A204.1 (cell line): ENCODE data around the gene CEP131.
"Not testable (repeated sequence)": the region's sequence is repeated elsewhere in the genome, so short reads cannot be mapped to it uniquely, and the experiment has no call there.

Experiments used
- FAIRE-seq: peaks from 2 replicates; lab custom pipeline; 2012; peaks lifted over from hg19 to GRCh38; lab: Jason Lieb, UNC

The CEP131 gene

DNA sequence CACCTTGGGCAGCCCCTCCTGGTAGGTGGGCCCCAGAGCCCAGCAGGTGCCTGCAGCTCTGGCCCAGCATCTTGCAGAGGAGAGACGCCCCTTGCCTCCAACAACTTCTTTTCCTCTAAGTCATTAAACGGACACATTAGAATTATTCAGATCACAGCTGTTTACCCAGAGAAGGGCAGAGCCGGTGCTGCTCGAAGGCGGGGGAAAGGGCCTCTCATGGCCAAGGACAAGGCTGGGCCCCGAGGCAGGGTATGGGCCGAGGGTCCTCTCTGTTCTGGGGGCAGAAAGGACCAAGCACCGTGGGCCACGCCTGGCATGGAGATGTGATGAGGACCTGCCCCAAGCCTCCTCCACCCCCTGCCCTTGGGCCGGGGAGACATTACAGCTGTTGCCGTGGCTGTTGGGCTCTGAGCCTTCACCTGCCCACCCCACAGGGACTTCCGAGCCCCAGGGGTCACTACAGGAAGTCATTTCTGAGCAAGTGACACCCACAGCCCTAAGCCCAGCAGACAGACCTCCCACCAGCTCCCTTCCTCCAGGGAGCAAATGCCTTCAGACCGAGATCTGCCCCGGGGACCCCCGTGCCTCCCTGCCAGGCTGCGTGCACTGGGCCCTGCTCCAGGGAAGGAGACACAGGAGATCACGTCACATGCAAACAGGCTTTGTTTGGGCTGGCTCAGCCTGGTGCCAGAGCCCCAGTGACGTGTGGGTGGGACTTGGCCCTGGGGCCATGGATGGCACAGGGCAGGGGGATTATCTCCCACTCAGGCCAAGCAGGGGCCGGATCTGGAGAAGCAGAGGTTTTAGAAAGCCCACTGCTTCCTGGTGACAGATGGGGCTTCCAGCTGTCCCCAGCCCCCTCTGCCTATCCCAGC lies 58.2 kb downstream of the CEP131 start:
- FAIRE-seq = no peak

DNA sequence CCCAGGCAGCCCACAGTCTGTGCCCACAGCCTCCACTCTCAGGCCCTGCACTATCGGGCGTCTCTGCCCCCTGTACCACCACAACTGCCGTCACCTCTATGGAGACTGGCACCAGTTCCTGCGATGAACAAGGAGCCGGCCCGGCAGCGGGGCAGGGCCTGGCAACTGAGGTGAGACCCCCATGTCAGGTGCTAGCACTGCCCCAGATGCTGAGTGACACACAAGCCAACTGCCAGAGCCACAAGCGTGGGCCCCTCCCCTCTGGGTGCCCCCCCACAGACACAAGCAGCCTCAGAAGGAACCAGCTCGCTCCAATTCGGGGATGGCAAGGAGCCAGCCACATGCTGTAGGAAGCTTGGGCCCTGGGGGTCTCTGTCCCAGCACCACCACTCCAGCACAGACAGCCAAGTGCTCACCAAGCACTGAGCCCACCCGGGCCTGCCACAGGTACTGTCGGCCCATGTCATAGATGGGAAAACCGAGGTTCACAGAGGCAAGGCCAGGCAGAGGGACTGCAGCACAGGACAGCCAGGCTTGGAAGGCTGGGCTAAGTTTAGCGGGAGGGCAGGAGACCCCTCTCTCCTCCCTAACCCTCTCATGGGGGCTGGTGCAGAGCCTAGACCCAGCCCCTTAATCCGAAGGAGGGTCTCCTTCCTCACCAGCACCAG lies 58.9 kb downstream of the CEP131 start:
- FAIRE-seq = no peak

DNA sequence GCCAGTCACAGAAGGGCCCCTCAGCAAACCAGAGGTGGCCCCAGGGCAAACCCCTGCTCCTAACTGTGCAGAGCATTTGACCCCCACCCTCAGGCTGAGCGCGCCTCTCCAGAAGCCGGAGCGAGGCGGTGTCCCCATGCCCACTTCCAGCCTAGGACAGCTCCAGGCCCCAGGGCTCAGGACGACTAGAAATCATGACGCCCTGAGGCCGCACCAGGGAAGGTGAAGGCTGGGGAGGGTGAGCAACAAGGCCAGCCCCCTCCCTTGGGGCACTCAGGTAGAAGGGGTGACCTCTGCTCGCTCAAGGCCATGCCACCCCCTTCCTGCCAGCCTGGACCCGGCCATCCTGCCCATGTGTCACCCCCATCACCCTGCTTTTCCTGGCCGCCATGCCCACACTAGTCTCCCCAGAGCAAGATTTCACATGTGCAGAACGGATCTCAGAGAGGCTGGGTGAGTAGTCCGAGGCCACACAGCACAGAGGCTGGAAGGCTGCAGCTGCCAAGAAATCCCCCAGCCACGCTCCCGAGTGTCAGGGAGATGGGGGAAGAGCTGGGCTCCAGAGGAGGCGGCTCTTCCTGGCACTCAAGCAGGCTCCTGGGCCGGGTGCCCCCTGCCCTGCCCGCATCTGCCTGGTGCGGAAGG lies 59.6 kb downstream of the CEP131 start:
- no peak for FAIRE-seq

DNA sequence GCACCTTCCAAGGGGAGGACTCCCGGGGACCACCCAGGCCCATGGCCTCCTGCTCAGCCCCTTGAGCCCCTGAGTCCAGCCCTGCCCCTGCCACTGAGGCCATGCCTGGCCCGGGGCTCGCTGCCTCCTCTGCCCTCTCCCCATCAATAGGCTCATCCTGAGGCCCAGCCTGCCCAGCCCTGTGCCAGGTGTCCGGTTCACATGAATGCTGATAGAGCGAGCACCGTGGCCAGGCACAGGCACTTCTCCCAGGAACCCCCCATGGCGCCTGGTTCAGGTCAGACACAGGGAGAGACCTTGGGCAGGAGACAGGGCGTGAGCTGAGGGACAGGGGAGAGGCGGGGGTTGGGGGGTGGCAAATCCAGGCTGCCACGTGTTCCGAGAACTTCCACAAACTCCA lies 60.3 kb downstream of the CEP131 start:
- FAIRE-seq = no peak

DNA sequence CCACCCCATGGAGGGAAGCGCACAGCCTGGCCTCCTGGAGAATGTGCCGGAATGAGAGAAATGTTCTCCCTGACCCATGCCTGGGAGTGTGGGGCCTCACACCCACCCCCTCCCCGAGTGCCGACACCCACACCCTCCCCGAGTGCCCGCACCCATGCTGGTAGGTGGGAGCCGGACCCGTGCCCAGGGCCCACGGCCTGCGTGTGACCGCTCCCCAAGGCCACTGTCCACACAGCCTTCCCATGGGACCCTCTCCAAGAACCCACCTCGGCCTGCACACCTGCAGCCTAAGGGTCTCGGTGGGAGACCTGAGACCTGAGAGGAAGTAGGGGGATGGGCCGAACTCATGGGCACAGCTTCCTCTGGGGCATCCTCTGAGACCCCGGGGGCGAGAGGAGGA lies 60.8 kb downstream of the CEP131 start:
- FAIRE-seq = no peak

DNA sequence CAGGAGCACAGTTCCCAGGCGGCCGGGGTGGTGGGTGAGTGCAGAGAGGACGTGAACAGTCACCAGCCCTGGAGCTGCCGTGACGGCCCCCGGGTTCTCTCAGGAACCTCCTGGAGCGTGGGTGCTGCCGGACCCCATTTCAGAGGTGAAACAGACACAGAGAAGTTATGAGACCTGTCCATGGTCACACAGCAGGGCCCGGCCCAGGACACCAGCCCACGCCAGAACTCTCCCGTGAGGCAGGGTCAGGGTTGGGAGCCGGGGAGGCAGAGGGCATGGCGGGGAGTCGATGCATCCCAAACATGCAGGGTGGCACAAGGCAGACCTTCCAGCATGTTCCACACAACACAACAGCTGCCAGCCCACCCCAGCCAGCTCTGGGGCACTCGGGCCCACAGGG lies 61.2 kb downstream of the CEP131 start:
- no peak for FAIRE-seq

DNA sequence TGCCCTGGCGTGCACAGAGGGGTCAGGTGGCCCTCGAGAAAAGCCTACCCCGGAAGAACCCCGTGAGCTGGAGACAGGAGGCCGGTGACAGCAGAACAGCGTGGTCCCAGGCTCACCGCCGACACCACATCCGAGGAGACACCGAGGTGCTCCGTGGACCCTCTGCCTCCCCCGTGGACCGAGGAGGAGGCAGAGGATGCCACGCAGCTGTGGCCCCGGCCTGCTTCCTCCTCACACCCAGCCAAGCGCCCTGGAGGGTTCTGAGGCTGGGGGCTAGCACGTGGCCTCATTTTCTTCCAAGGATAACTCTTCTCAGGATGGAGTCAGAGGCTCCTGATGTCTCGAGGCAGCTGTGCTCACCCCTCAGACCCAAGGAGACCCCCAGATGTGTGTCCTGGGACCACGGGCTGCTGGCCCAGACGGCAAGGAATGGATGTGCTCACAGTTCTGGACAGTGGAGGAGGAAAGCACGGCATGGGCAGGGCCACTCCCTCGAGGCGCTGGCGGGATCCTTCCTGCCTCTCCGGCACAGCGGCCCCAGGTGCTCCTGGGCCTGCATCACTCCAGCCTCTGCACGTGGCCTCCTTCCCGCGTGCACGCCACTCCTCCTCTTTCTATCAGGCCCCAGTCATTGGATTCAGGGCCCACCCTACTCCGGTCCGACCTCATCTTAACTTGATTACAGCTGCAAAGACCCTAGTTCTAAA lies 61.9 kb downstream of the CEP131 start:
- FAIRE-seq = no peak

DNA sequence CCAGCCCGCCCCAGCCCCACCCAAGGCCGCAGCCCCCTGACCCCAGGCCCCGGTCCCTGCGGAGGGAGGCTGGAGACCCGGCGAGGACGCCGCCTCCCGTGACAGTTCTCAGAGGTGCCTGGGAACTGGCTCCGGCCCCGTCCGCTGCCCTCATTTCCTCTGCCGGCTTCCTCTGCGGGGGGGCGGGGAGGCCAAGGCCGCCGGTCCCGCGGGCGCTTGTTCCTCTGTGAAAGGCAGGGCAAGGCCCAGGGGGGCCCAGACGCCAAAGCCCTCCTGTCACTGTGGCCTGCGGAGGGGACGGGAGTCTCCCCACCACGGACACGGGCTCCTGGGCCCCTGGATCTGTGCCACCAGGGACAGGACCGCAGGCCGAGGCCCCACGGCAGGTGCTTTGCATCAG lies 62.5 kb downstream of the CEP131 start:
- no peak for FAIRE-seq

DNA sequence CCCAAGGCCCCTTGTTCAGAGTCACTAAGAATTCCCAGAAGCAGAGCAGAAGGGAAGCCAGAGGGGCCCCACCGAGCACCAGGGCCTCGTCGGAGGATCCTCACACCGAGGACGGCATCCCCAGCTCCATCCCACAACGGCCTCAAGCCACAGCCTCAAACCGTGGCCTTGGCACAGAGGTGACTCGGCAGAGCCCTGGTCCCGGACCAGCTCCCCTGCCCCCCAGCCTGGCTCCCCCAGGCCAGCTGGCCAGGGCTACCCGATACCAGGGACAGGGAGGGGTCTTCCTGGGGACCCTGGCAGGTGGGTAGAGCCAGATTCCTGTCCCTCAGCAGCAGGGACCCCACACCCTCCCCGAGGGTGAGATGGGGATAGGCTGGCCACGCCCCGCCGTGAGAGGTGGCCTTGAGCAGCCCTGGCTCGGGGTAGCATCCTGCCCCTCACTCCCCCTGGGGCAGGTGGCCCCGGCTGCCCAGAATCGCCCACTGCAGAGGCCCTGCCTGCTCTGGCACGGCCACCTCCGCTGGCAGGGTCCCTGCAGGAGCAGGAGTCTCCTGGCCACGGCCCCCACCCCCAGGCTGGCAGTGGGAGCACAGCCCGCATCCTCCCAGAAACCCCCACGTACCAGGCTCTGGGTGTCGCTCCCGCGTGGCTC lies 63.0 kb downstream of the CEP131 start:
- no peak for FAIRE-seq

DNA sequence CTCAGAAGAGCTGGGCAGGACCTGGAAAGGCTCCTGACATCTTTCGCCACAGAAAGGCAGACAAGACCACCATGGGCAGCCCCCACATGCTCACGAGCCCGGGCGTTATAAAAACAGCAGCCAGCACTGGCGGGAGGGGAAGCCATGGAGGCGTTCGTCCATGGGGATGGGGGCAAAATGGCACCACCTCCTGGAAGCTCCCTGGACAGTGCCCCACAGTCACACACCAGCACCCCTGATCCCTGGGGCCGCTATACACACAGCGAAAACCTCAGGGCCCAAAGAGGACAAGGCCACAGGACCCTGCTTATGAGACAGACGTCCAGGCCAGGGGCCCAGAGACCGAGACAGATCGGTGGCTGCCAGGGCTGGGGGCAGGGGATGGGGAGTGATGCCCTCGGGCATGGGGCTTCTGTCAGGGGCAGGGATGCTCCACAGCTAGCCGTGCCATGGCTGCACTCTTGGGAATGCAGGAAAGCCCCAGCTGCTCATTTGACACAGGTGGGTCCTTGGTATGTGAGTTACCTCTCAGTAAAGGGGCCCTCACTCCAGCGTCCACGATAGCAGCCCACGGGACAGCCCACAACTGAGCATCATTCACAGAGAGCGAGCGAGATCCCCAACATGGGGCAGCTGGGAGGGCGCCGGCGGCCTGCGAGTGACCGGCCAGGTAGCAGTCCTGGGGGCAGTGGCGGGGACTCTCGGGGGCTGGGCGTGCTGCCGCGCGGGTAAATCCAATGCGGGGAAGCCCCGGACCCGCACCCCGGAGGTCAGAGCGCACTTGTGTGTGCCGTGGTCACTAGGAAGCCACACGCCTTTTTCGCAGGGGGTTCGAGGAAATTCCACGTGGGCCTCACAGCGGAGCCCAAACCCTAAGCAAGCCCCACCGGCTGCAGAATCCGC lies 63.8 kb downstream of the CEP131 start:
- FAIRE-seq = no peak

DNA sequence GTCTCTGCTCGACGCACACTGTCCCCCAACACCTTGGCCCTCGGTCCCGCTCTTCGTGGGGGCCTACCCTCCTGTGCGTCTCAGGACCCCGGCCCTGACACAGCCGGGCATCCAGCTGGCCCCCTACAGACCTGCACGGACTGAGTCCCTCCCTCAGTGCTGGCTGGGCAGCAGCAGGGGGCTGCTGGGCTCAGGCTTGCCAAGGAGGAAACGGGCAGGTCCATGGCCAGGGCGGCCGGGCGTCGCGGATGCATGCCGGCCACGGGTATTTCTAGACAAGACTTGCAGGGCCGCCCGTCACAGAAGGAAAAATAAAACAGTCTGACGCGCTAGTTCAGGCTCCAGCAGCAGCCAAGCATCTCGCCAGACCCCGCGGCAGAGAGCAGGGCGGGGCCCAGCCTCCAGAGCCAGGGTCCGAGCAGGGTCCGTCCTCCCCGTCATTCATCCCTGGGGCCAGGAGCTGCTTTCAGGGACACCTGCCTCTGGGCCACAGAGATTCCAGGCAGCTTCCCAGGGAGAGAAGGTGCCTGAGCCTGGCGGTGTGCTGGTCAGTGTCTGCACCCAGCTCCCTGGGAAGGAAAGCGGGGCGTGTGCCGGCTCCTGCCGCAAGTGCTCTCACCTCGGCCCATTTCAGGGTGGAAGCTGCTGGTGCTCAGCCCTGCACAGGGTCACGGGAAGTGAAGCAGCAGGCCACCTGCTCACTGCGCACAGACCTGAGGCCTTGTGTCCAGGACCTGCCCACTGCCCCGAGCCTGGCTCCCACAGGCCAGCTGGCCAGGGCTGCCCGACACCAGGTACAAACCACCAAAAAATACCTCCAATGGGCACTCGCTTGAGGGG lies 64.7 kb downstream of the CEP131 start:
- FAIRE-seq = no peak

DNA sequence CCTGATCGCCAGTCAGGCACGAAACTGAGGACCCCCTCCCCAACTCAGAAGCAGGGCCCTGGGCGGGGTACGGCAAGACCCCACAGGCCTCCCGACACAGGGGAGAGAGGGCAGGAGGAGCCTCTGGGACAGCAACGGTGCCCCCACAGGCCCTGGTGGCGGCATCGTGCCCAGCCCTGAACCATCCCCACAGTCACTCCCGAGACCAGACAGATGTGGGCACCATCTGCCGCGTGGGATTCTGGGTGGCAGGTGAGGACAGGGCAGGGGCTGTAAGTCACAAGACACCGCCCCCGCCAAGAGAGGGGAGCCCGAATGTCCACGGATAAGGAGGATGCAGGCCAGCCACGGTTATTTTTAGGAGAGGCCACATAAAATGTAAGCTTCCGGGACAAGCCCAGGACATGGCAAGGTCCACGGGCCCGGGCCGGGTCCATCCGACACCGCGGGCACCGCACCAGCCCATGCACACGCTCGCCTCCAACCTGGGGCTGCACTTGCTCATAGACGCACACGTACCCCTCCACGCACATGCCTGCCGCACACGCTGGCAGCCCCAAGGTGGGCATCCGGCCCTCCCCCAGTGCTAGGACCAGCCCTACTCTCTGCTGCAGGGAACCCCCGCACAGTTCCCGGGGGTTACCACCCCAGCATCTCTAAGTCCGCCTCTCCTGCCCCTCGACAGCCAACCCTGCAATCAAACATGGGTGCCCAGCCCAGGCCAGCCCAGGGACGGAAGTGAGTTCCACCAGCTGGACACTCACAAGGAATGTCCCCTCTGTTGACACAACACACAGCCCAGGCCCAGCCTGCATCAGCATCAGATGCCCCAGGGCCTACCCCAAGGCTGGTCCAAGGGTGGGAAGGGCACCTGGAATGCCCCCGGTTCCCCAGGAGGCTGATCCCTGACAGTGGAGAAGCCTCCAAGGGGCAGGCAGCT lies 65.6 kb downstream of the CEP131 start:
- FAIRE-seq = no peak

DNA sequence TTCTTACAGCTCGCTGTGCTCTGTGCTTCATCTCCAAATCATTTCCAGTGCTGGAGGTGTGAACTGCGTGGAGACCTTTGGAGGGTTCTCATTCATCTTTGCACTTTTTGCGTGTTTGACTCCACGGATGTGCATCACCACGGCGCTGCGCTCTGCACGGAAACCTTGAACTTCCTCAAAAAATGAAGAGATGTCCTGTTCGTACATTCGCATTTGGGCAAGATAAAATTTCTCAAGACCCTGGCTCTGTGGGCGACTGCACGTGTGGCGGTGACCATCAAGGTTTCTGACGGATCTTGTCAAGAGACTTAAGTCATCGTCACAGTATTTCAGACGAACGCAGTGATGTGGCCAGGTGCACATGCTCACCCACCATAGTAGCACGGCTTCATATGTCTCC lies 67.8 kb downstream of the CEP131 start:
- no peak for FAIRE-seq

DNA sequence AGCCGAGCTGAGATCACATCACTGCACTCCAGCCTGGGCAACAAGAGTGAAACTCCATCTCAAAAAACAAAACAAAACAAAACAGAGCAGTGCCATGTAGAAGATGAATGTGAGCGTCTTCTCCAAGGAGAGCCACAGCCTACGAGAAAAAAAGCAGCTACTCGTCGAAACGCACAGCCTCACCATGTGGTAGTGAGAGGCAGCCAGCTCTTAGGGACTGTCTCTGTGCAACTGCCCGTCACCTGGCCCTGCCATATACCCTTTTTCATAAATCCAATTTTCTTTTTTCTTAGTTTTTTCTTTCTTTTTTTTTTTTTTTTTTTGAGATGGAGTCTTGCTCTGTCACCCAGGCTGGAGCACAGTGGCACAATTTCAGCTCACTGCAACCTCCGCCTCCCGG lies 68.7 kb downstream of the CEP131 start:
- not testable (repeated sequence) for FAIRE-seq

DNA sequence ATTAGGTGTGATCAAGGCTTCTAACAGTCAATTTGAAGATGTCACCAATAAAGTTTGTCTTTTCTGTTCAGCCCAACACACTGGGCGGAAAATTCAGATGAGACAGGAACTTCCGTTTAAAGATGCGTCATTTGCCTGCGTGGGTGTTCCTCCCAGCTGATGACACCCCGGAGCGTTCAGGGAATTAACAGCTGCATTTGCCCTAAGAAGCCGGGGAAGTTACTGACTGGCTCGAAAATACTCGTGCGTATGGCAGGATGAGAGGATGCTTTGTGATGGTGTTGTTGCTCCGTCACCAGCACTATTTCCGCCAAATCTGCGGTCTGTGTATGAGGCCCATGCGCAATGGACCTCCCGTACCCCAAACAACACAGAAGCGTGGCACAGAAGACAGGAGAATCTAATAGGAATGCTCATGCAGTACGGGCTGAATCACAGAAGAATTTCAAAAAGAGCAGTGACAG lies 69.4 kb downstream of the CEP131 start:
- FAIRE-seq = no peak

DNA sequence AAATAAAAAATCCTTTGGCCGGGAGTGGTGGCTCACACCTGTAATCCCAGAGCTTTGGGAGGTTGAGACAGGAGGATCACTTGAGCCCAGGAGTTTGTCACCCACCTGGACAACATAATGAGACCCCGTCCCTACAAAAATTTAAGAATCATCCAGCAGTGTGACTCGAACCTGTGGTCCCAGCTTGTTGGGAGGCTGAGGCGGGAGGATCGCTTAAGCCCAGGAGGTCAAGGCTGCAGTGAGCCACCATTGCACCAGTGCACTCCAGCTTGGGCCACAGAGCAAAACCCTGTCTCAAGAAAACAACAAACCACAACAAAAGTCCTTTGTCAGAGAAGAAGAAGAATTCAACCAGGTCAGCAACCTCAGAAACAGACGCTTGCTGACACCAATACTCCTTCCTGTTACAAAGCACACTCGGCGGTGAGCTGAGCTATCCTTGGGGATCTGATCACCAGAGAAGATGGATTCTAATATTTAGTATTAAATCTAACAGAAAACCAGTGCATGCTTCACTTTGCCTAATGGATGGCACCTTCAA lies 70.4 kb downstream of the CEP131 start:
- no peak for FAIRE-seq

DNA sequence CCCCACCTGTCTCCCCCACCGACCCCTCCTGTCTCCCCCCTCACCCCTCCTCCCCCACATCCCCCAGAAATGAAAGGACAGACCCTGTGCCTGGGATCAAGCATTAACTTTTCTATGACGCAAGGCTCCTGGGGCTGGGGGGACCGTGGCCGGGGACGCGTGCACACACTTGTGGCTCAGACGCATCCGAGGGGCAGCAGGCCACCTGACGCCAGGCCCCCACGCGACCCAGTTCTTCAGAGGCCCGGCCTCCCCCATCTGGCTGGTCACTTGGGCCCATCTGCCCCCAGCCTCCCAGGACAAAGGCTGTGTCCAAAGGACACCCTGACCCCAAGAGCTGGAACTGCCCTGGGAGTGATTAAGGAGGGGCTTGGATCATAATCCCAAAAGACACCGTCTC lies 71.5 kb downstream of the CEP131 start:
- FAIRE-seq = no peak

DNA sequence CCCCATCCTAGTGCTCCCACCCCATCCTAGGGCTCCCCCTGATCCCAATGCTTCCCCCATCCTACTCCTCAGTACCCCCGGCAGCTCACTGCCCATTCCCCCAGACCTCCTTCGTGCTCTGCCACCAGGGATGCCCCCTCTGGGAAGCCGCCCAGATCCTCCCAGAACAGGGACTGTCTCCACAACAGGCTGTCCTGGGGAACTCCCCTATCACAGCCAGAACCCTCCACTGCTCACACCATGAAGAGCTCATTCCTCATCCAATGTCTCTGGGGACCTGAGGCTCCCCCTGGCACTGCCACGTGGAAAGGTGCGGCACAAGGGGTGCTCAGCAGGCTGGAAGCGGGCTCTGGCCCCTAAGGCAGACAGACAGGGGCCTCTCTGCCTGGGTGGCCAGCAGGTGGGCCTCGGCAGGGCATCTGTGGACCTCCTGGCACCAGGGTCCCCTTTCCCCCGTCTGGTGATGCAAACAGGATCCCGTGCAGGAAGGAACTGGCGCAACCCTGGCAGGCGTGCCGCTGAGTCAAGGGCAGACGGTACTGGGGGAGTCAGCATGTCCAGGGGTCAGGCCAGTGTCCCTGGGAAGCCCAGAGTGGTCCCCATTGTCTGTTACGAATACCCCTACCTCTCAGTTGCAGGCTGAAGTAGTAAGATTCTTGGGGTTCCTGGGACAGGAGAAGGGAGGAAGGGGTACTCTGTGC lies 72.2 kb downstream of the CEP131 start:
- FAIRE-seq = no peak
